WERI-Rb-1 (cell line): ENCODE data around the gene GABRG3.

ENCODE experiments used
- DNase-seq: peaks from one replicate; pipeline ENCODE4 v3.0.0-alpha.2; 2020
- H3K27ac ChIP-seq: fragments of 250-450 bp; sonication (Bioruptor Pico); 2 replicates; pipeline ENCODE4 v1.5.1; 2020; ENCODE audit warnings: mild to moderate bottlenecking, moderate library complexity
- H3K27me3 ChIP-seq: fragments of 250-450 bp; sonication (Bioruptor Pico); 2 replicates; pipeline ENCODE4 v1.5.1; 2021; ENCODE audit warnings: mild to moderate bottlenecking, low read depth, moderate library complexity; ENCODE audit not compliant: insufficient read depth, severe bottlenecking
- H3K36me3 ChIP-seq: fragments of 250-450 bp; sonication (Bioruptor Pico); 2 replicates; pipeline ENCODE4 v1.5.1; 2020; ENCODE audit warnings: mild to moderate bottlenecking, moderate library complexity
- H3K4me3 ChIP-seq: 2 replicates; pipeline ENCODE4 v1.5.1; 2011; ENCODE audit warnings: low read depth, mild to moderate bottlenecking, control low read depth, low read length
- H3K9me3 ChIP-seq: fragments of 250-450 bp; sonication (Bioruptor Pico); 2 replicates; pipeline ENCODE4 v1.5.1; 2021; ENCODE audit warnings: mild to moderate bottlenecking, moderate library complexity; ENCODE audit not compliant: severe bottlenecking
- TF ChIP-seq, protein P1 (sequence below): IDR thresholded peaks from 2 replicates; pipeline ENCODE4 v1.5.1; 2011; ENCODE audit warnings: low read depth, mild to moderate bottlenecking, control low read depth, inconsistent platforms, low read length

The GABRG3 gene

DNA sequence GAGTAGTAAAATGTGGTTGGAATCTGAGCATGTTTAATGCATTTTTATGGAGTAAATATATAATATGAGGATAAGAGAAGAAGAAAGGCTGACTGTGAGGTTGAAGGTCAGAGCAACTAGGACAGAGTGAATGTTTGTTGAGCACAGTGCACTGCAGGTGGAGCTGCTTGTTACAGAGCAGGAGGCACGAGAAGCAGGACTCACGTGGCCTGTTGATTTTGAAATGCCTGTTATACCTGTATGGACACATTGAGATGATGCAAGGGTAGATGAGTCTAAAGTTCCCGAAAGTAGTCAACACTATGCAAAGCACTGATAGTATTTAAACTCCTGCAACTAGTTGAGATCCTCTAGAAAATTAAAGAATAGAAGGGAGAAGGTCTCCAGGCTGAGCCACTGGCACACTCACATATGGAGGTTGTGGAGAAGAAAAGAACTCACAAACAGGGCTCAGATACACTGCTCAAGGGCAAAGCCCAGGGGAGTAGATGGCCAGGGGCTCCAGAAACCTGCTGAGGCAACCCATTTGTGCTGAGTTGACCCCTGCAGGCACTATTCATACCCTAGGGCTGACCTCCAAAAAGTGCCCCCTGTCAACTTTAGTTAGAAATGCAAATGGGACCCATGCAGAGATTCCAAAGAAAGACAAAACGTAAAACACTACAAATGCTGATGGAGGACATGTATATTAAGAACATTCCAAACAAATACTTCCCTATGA is 541.5 kb downstream of the GABRG3 start:
- H3K36me3 ChIP-seq = no peaks in the 10 kb centered on the region
- H3K27me3 ChIP-seq = no peaks in the 10 kb centered on the region
- no peak overlapping the region for H3K27ac ChIP-seq
- H3K9me3 ChIP-seq = peaks cover 9% of the 10 kb centered on the region
- TF ChIP-seq, protein P1, sequence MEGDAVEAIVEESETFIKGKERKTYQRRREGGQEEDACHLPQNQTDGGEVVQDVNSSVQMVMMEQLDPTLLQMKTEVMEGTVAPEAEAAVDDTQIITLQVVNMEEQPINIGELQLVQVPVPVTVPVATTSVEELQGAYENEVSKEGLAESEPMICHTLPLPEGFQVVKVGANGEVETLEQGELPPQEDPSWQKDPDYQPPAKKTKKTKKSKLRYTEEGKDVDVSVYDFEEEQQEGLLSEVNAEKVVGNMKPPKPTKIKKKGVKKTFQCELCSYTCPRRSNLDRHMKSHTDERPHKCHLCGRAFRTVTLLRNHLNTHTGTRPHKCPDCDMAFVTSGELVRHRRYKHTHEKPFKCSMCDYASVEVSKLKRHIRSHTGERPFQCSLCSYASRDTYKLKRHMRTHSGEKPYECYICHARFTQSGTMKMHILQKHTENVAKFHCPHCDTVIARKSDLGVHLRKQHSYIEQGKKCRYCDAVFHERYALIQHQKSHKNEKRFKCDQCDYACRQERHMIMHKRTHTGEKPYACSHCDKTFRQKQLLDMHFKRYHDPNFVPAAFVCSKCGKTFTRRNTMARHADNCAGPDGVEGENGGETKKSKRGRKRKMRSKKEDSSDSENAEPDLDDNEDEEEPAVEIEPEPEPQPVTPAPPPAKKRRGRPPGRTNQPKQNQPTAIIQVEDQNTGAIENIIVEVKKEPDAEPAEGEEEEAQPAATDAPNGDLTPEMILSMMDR = no peak
- no peak overlapping the region for H3K4me3 ChIP-seq
- no peak for DNase-seq

DNA sequence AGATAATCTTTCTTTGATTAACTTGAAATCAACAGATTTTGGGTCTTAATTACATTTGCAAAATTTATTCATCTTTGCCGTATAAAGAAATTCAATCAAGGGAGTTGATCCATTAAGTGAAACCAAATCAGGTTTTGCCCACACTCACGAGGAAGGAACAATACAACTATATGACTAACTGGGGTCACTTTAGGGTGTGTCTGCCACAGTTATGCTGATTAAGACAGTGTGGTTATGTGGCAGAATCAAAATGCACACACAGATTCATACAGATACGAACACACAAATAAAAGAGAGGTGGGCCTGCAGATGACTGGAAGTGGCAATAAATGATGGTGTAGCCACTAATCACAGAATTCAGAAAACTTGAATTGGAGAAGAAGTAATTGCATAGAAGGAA is 543.5 kb downstream of the GABRG3 start:
- H3K27ac ChIP-seq = no peak overlapping the region
- DNase-seq = no peak
- H3K9me3 ChIP-seq = peaks cover 3% of the 10 kb centered on the region
- TF ChIP-seq, protein P1 = no peak
- H3K27me3 ChIP-seq = no peaks in the 10 kb centered on the region
- H3K4me3 ChIP-seq = no peak overlapping the region
- H3K36me3 ChIP-seq = no peaks in the 10 kb centered on the region

DNA sequence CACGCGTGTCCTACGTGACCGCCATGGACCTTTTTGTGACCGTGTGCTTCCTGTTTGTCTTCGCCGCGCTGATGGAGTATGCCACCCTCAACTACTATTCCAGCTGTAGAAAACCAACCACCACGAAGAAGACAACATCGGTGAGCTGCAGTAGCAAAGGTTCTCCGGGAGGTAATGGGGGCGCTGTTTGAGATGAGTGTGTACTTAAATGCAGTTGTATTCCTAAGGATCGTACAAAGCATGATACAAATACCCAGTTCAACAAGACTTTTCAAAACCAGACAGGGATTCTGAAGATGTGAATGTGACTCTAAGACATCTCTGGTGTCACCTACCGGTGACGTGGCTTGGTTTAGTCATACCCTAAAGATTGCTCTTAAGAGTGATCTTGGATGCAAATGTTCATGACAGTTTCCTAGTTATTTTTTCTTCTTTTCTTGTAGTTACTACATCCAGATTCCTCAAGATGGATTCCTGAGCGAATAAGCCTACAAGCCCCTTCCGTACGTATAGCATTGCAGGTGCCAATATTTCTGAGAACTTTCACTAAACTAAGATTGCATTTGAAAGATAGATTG is 556.6 kb downstream of the GABRG3 start:
- no peak overlapping the region for H3K27ac ChIP-seq
- H3K36me3 ChIP-seq = no peaks in the 10 kb centered on the region
- peaks cover 2% of the 10 kb centered on the region for H3K9me3 ChIP-seq
- TF ChIP-seq, protein P1 = peak; percentile 25; the same call in 1 of the 2 replicates
- H3K27me3 ChIP-seq = no peaks in the 10 kb centered on the region
- DNase-seq = no peak
- no peak overlapping the region for H3K4me3 ChIP-seq

DNA sequence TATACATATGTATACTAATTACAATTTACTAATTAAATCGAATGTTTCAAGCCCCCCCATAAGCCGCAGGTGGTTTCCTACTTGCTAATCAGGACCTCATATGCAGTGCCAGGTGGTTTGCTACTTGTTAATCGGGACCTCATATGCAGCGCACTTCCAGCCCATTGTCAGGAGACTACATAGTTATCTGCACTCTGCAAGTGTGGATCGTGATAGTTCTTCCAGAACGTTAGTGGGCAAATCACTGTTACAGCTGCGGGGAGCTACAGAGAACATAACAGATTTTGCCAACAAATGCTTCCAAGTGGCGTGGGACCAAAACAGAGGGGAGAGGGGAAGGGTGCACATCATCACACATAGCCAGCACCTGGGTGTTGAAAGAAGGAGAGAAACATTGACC is 558.4 kb downstream of the GABRG3 start:
- H3K9me3 ChIP-seq = peaks cover 2% of the 10 kb centered on the region
- H3K27ac ChIP-seq = no peak overlapping the region
- no peaks in the 10 kb centered on the region for H3K27me3 ChIP-seq
- DNase-seq = no peak
- TF ChIP-seq, protein P1 = no peak
- no peaks in the 10 kb centered on the region for H3K36me3 ChIP-seq
- H3K4me3 ChIP-seq = no peak overlapping the region

DNA sequence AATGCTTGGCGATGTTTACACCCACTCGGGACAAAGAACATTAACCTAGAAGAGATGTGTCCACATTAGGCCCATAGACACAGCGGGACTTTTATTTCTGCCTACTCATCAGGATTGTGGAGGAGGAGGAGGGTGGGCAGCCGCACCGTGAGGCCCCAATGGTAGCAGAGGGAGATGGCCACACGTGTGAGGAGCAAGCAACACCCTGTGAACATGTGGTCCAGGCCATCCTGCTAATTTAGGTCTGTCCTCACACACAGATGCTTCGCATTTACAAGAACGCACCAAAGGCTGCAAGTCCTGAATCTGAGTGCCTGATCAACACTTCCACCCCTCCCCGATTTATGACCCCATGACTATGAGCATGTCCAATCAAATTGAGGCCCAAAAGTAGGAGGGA is 560.0 kb downstream of the GABRG3 start:
- Histone ChIP-seq H3K9me3 (no peaks in the 10 kb centered on the region), H3K27ac (no peak overlapping the region), H3K36me3 (no peaks in the 10 kb centered on the region), H3K27me3 (no peaks in the 10 kb centered on the region), H3K4me3 (no peak overlapping the region)
- TF ChIP-seq, protein P1 = no peak
- DNase-seq = no peak

DNA sequence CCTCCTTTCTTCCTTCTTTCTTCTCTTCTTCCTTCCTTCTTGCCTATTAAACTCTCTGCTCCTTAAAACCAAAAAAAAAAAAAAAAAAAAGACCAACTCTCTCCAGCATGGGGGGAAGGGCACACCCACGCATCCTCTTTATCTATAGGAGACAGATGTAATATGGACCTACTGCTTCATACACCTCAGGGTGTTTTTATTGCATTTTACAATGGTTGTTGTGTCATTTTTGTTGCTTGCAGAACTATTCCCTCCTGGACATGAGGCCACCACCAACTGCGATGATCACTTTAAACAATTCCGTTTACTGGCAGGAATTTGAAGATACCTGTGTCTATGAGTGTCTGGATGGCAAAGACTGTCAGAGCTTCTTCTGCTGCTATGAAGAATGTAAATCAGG is 561.4 kb downstream of the GABRG3 start:
- Histone ChIP-seq H3K9me3 (no peaks in the 10 kb centered on the region), H3K27me3 (no peaks in the 10 kb centered on the region), H3K4me3 (no peak overlapping the region), H3K36me3 (no peaks in the 10 kb centered on the region), H3K27ac (no peak overlapping the region)
- DNase-seq = no peak
- TF ChIP-seq, protein P1 = no peak
